CD4-positive, alpha-beta T cell (primary cell): ENCODE data around the gene FAM135A. TPM values are rescaled to one million over a fixed set of nuclear protein-coding genes. Genes with fewer than 3 reads are reported as not detected.

Experiments
- ATAC-seq: fragments of 200-7000 bp; cut with Tn5 transposase; one replicate; pipeline ENCODE4 v1.10.0; 2022; ENCODE audit warnings: mild to moderate bottlenecking; ENCODE audit not compliant: poor library complexity
- CTCF ChIA-PET: fragments of 350-600 bp; sonication (Branson Sonifier 250); formaldehyde crosslinking; loops from one replicate; lab custom pipeline; 2021; ENCODE audit warnings: antibody characterized with exemption, inconsistent platforms; lab: Charles Lee
- POLR2A ChIA-PET: fragments of 350-600 bp; sonication (Branson Sonifier 250); formaldehyde crosslinking; loops from one replicate; lab custom pipeline; 2021; ENCODE audit warnings: antibody characterized with exemption, inconsistent platforms; lab: Charles Lee
- DNase-seq, 14 experiments: peaks; one replicate each; pipeline ENCODE4 v3.0.0-alpha.2; 2013 to 2020; ENCODE audit warnings: mixed read lengths in 2 of 14
- H3K27ac ChIP-seq, 2 donors: one replicate each; pipeline versions ENCODE4 v1.5.1 to v1.7.0; 2013; ENCODE audit warnings: low read length in 2 of 2, low read depth in 1 of 2, mild to moderate bottlenecking in 1 of 2
- H3K27me3 ChIP-seq, 2 experiments: 1 replicate in 1 of 2; 2 replicates in 1 of 2; pipeline versions ENCODE4 v1.6.1 to v1.7.0; 2013; ENCODE audit warnings: low read length in 2 of 2, control low read depth in 1 of 2, mild to moderate bottlenecking in 1 of 2, moderate library complexity in 1 of 2; ENCODE audit not compliant: insufficient read depth in 2 of 2, control insufficient read depth in 1 of 2
- H3K36me3 ChIP-seq: one replicate; pipeline ENCODE4 v1.6.1; 2013; ENCODE audit warnings: low read length, control low read depth; ENCODE audit not compliant: insufficient read depth
- H3K4me1 ChIP-seq: one replicate; pipeline ENCODE4 v1.6.1; 2013; ENCODE audit warnings: low read length, control low read depth; ENCODE audit not compliant: insufficient read depth
- H3K4me3 ChIP-seq: one replicate; pipeline ENCODE4 v1.5.1; 2013; ENCODE audit warnings: mild to moderate bottlenecking, low read length, moderate library complexity
- H3K9me3 ChIP-seq, 2 experiments: 1 replicate in 1 of 2; 2 replicates in 1 of 2; pipeline versions ENCODE4 v1.6.1 to v1.7.0; 2013; ENCODE audit warnings: low read length in 2 of 2, mild to moderate bottlenecking in 2 of 2, control low read depth in 1 of 2, moderate library complexity in 1 of 2; ENCODE audit not compliant: control insufficient read depth in 1 of 2, insufficient read depth in 1 of 2
- H3K27ac Mint-ChIP-seq: one replicate; pipeline ENCODE4 v1.8.0; 2020; ENCODE audit warnings: mixed read lengths
- H3K27me3 Mint-ChIP-seq: one replicate; pipeline ENCODE4 v1.8.0; 2021; ENCODE audit warnings: mixed read lengths
- H3K36me3 Mint-ChIP-seq: one replicate; pipeline ENCODE4 v1.8.0; 2021; ENCODE audit warnings: low read depth, mixed read lengths
- H3K4me1 Mint-ChIP-seq: one replicate; pipeline ENCODE4 v1.8.0; 2021; ENCODE audit warnings: low read depth, mixed read lengths
- H3K4me3 Mint-ChIP-seq: one replicate; pipeline ENCODE4 v1.8.0; 2020; ENCODE audit warnings: mild to moderate bottlenecking, mixed read lengths
- H3K9me3 Mint-ChIP-seq: one replicate; pipeline ENCODE4 v1.8.0; 2020; ENCODE audit warnings: mixed read lengths
- CTCF ChIP-seq: fragments of 200-600 bp; IDR thresholded peaks from one replicate; pipeline ENCODE4 v1.8.0; 2022; ENCODE audit warnings: antibody characterized with exemption, mild to moderate bottlenecking
- intact Hi-C, 2 experiments: fragments of 100-400 bp; cut with DNase I in 1 of 2; cut with micrococcal nuclease in 1 of 2; formaldehyde crosslinking; loops; one replicate each; pipeline versions ENCODE4 v1.15.1 to v1.9.0; 2023 to 2025; cut with DNase I, micrococcal nuclease
- total RNA-seq, 174 experiments: library from RNA in 2 of 174; stranded (reverse) in 2 of 174; gene quantifications; one replicate each; pipeline ENCODE4 v1.2.3 and lab custom pipeline; 2021 to 2026

FAM135A gene
- total RNA-seq, 2 experiments from 2014 or later = 5.6 to 6.6 TPM

- Mint-ChIP-seq H3K27me3 (no peaks in the 10 kb centered on the region), H3K4me3 (no peak overlapping the region), H3K9me3 (no peaks in the 10 kb centered on the region), H3K4me1 (no peaks in the 10 kb centered on the region), H3K27ac (no peak overlapping the region), H3K36me3 (peaks cover 10% of the 10 kb centered on the region)
- TF ChIP-seq CTCF = no peak
- POLR2A ChIA-PET = no interaction called here
- ATAC-seq (no peak), DNase-seq (no peak)
- Histone ChIP-seq H3K9me3 (no peaks in the 10 kb centered on the region), H3K4me3 (no peak overlapping the region), H3K36me3 (peaks cover 2% of the 10 kb centered on the region), H3K27me3 (no peaks in the 10 kb centered on the region), H3K27ac (no peak overlapping the region), H3K4me1 (no peaks in the 10 kb centered on the region)
- CTCF ChIA-PET = interaction anchor here (1.0 kb wide), 1 partner anchor 156 kb away, joined by 4 read pairs; no protein-coding TSS in a partner anchor
- intact Hi-C loops = no loop called here
These were observed 117.8 kb downstream of the FAM135A start for GRCh38 chr6:70531133-70531532.

GRCh38 chr6:70537266-70537665 is 124.0 kb downstream of the FAM135A start:
- ChIA-PET CTCF (no interaction called here), POLR2A (no interaction called here)
- no peak overlapping the region for H3K27ac ChIP-seq
- Mint-ChIP-seq H3K27ac (no peak overlapping the region), H3K36me3 (peaks cover 14% of the 10 kb centered on the region), H3K9me3 (no peaks in the 10 kb centered on the region), H3K4me1 (no peaks in the 10 kb centered on the region), H3K27me3 (no peaks in the 10 kb centered on the region), H3K4me3 (no peak overlapping the region)
- intact Hi-C loops = no loop called here
- no peaks in the 10 kb centered on the region for H3K27me3 ChIP-seq
- peaks cover 2% of the 10 kb centered on the region for H3K36me3 ChIP-seq
- DNase-seq (no peak), ATAC-seq (no peak)
- TF ChIP-seq CTCF = no peak
- no peaks in the 10 kb centered on the region for H3K9me3 ChIP-seq
- H3K4me3 ChIP-seq = no peak overlapping the region
- no peaks in the 10 kb centered on the region for H3K4me1 ChIP-seq

GRCh38 chr6:70538376-70538775 is 125.1 kb downstream of the FAM135A start:
- DNase-seq (no peak), ATAC-seq (no peak)
- Histone ChIP-seq H3K27me3 (no peaks in the 10 kb centered on the region), H3K27ac (no peak overlapping the region), H3K36me3 (peaks cover 2% of the 10 kb centered on the region), H3K4me1 (no peaks in the 10 kb centered on the region), H3K9me3 (no peaks in the 10 kb centered on the region), H3K4me3 (no peak overlapping the region)
- no peaks in the 10 kb centered on the region for H3K27me3 Mint-ChIP-seq
- H3K9me3 Mint-ChIP-seq = no peaks in the 10 kb centered on the region
- no peak overlapping the region for H3K27ac Mint-ChIP-seq
- H3K4me3 Mint-ChIP-seq = no peak overlapping the region
- no peaks in the 10 kb centered on the region for H3K4me1 Mint-ChIP-seq
- no peak for TF ChIP-seq CTCF
- CTCF ChIA-PET = no interaction called here
- POLR2A ChIA-PET = no interaction called here
- peaks cover 10% of the 10 kb centered on the region for H3K36me3 Mint-ChIP-seq
- intact Hi-C loops = no loop called here
